Transverse colon (tissue), 3 donors: Measurements from ENCODE around the gene TSPO2.

Experiments
- POLR2A ChIP-seq: fragments of 450-650 bp; IDR thresholded peaks from one replicate; pipeline ENCODE4 v1.6.1; 2016; ENCODE audit warnings: antibody characterized with exemption, mild to moderate bottlenecking, moderate library complexity
- TF ChIP-seq, protein P1 (sequence below), 5 experiments: fragments of 200-600 bp in 3 of 5; fragments of 450-650 bp in 2 of 5; sonication (generic) in 3 of 5; IDR thresholded peaks; 1 replicate in 2 of 5; 2 replicates in 3 of 5; pipeline ENCODE4 v1.5.1; 2016 to 2017; ENCODE audit warnings: antibody characterized with exemption in 5 of 5, inconsistent platforms in 3 of 5, mild to moderate bottlenecking in 2 of 5, moderate library complexity in 1 of 5

DNA sequence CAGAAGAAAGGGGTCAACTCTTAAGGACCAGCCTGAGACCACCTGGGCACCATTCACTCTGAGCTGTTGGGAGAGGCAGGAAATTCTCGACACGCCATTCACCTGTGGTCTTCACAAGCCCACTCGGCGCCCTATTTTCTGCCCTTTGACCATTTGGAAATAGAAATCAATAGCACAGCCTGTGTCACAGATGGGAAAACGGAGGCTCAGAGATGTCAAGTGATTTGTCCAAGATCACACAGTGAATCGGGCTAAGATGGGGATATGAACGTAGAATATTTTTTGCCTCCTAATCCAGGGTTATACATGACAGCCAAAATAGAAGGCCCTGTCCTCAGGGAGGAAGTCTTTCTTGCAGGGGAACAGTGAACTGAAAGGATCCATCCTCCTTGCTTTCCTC is 7.7 kb downstream of the TSPO2 start:
- TF ChIP-seq, protein P1, sequence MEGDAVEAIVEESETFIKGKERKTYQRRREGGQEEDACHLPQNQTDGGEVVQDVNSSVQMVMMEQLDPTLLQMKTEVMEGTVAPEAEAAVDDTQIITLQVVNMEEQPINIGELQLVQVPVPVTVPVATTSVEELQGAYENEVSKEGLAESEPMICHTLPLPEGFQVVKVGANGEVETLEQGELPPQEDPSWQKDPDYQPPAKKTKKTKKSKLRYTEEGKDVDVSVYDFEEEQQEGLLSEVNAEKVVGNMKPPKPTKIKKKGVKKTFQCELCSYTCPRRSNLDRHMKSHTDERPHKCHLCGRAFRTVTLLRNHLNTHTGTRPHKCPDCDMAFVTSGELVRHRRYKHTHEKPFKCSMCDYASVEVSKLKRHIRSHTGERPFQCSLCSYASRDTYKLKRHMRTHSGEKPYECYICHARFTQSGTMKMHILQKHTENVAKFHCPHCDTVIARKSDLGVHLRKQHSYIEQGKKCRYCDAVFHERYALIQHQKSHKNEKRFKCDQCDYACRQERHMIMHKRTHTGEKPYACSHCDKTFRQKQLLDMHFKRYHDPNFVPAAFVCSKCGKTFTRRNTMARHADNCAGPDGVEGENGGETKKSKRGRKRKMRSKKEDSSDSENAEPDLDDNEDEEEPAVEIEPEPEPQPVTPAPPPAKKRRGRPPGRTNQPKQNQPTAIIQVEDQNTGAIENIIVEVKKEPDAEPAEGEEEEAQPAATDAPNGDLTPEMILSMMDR (IDR thresholded peaks at IDR 0.05), result no peak
- TF ChIP-seq POLR2A, result no peak
